HK-2 (cell line): ENCODE measurements around the gene ZCCHC13.
"Not testable (repeated sequence)": the region's sequence is repeated elsewhere in the genome, so short reads cannot be mapped to it uniquely, and the experiment has no call there.

ENCODE experiments used
- DNase-seq: peaks from one replicate; pipeline ENCODE4 v3.0.0-alpha.2; 2018; ENCODE audit not compliant: unreplicated experiment

ZCCHC13 gene

DNA sequence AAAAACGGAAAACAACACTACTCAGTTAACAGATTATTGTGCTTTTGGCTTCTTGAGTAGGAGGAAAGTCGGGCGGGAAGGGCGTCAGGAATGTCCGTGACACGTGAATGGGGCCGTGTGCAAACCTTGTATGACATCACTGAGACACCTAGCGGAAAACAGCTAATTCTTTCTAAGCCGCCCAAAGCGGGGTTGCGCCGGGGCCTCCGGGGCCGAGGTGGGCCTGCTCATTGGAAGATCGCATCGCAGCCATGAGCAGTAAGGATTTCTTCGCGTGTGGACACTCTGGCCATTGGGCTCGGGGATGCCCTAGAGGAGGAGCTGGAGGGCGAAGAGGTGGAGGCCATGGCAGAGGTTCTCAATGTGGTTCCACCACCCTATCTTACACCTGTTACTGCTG lies at the start of gene ZCCHC13:
TSS of gene ZCCHC13 (plus strand) at position 165 of the 400 bp plus-strand sequence. CDS start at position 252, 87 bp downstream.
- no peak for DNase-seq

DNA sequence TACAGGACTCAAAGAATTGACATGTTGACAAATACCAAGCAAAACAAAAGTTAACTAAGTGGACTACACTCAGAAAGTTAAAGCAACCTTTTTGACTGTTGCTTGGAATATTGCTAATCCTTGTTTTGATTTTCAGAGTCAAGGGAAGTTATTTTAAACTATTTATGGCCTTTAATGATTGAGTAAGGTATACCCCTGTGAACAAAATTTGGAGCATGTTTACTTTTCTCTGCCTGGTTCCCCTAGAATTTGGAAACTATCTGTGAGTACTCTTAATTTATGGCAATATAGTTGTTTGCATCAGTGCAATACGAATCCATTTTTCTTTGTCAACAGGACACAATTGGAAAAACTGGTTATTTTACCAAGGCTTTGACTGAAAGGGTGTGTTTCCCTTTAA lies 45.9 kb upstream of the ZCCHC13 start:
- DNase-seq, result not testable (repeated sequence)

DNA sequence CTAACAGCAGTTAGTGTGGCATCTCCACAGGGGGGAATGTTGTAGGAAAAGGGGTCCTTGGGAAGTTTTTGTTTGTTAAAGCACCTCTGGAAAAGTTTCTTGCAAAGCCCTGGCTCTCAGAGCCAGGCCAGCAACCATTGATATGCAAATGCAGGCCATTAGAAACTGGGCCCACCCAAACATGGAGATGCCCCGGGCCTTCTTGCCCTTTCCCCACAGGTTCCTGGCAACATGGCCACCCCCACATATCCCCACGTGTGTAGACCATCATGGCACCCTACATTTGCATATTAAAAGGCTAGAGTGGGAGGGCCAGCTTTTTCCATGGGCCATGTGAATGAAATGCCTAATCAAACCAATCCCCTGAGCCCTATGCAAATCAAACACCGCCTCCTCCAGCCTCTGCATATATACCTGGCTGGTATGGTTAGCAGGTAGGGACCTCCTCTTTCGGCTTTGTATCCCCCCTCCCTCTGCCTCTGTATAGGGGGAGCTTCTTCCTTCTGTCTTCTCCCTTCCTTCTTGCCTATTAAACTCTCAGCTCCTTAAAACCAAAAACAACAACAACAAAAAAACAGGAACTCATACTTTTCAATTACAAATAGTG lies 44.0 kb upstream of the ZCCHC13 start:
- no peak for DNase-seq

DNA sequence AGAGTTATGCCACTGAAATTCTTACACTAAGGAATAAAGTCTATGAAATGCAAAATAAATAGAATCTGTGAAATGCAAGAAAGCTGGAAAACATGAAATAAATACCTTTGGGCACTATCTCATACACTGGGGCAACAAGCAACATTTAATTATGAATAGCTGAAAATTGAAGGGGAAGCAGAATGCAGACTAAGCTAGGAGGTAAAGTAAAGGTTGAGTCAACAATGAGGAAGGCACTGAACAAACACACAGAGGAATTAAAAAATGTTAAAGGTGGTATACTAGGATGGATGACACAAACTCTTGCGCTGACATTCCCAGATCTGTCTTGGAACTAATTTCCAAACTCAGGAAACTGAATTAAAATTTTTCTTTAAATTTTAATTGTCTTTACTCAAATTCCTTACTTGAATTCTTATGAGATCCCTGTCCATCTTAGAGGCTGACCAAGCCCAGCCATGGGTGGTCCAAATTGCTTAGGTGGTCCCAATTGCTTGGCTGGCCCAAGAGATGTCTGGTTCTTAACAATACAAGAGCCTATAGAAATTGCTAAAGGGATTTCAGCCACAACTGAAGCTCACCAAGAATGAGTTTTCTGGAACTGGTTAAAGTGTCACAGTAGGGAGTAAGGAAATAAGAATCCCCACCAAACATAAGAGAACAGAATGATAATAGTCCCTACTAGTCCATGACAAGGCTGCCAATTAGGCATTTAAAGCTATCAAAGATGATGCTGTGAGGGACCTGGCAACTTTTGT lies 41.3 kb upstream of the ZCCHC13 start:
- DNase-seq, result no peak

DNA sequence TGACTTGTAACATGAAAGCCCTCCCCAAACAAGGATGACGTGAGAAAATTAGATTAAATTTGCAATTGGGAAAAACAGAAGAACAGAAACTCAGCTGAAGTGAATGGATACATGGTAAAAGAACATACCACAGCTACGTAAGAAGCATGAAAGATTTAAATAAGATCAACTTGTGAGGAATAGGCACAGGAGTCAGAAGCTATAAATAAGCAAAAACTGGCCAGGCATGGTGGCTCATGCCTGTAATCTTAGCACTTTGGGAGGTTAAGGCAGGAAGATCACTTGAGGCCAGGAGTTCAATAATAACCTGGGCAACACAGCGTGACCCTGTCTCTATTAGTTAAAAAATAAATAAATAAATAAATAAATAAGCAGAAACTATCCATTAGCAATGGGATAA lies 33.6 kb upstream of the ZCCHC13 start:
- DNase-seq, result no peak

DNA sequence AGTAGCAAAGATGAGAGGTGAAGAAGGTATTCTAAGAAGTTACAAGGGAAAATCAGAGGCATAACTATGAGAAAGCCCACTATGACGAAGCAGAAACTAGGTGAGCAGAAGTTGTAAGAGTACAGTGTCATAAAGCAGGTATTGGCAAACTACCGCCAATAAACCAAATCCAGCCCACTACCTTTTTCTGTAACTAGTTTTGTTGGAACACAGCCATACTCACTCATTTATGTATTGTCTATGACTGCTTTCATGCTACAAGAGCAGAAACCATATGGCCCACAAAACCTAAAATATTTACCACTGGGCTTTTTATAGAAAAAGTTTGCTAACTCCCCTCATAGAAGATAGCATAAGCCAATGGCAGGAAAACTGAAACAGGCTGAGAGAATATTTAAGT lies 31.8 kb upstream of the ZCCHC13 start:
- no peak for DNase-seq

DNA sequence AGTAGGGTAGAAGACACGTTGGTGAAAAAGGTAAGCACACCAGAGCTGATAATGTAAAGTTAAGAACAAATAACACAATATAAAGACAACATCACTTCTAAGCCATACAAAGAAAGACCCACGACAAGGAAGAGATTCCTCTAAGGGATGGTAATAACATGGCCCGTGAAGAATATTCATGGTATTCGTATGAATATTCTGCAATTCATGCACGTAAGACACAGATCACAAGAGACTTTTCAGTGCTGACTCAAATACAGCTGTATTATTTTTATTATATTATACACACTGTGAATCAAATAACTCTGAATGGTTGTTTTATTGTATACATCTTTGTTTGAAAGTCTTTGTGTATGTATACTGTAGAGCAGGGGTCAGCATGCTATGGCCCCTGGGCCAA lies 29.5 kb upstream of the ZCCHC13 start:
- no peak for DNase-seq

DNA sequence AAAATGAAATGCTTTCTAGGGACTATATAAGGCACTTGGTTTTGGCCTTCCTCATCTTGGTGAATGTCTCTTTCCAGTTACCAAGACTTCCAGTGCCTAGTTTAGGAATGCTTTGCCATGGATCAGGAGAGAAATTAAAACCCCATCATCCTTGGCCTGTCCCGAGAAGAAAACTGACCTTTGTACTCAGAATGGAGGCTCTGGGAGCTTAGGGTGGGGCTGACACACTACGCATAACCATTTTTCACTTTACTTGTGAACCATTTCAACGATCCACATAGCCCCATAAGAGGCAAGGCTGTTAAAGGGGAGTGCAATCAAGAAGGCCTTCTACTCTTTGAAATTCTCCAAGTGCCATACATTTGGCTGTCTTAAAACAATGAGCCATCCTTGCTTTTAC lies 26.7 kb upstream of the ZCCHC13 start:
- no peak for DNase-seq

DNA sequence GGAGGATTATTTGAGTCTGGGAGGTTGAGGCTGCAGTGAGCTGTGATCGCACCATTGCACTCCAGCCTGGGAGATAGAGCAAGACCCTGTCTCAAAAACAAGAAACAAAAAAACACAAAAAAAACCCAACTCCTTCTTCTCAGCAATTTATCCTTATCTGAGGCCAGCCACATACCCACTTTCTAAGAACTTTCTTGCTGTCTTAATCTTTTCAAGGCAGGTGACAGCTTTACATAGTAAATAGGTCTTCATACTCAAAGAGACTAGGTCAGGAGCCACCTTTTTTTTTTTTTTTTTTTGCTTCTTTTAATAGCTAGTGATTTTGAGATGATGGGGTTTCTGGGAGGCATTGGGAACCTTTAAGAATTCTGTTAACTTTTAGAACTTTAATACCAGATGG lies 26.1 kb upstream of the ZCCHC13 start:
- no peak for DNase-seq

DNA sequence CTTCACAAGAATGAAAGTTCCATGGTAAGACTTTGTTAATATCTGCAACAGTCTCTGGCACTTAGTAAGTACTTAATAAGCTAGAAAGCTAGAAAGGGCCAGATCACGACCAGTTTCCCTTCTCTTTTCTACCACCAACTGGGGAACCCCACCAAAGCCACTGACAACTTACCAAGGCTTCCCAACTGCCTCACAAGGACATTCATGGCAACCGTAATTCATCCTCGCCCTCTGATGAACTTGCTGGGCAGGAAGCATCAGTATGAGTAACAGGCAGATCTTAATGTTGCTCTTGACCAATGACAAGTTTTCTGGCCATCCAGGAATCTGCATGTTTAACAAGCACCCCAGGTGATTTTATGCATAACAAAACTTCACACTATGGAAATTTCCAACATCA lies 23.2 kb upstream of the ZCCHC13 start:
- no peak for DNase-seq

DNA sequence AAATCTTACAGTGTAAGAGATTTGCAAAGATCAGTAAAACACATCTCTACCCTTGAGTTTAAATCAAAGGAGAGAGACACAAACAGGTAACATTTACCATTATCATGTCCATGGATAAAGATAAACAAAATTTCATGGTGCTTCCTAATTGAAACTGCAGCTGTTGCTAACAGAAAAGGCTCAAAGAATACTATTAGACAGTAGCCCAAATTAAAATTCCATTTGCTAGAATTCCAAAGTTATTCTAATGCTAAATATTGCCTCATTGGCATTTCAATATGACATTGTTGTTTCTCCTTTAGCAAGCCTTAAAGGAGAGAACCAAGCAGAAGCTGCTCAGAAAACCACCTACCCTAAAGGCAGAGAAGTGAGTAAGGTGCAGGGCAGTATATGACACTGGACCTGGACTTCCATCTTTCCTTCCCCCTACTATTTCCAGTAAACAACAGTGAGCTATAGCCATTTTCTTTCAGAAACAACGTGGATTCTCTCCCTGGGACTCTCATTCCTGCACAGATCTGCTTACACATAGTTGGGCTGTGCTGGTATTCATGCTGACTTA lies 19.5 kb upstream of the ZCCHC13 start:
- no peak for DNase-seq

DNA sequence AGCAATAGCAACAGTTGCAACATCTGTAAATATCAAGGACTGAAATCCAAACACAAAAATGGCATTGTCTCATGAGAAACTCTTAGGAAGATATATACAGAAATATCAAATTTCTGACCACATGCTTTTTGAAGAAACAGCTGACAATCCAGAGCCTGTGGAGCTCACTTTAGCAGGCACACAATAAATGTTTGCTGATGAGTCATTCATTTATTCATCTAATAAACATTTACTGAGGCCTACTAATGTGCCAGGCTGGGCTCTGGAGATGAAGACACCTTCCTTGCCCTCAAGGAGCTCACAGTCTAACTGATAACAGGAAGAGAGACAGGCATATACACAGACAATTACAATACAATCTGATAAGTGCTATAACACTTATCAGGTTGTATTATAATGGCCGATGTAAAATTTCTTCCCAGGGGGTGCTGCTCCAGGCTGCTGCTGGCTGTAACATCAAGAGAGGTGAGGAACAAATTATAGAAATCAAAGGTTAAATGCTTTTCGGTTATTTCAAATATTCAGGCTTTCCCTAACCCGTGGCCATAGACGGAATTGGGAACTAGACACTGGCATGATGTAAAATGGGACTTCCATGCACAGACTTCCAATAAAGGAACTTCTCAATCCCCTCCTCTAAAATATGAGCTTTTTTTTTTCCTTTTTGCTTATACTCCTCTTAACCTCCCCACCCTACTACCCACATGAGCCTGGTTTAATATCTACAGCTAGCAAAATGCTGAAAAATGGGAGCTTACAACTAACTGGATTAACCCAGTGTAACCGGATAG lies 16.8 kb upstream of the ZCCHC13 start:
- no peak for DNase-seq

DNA sequence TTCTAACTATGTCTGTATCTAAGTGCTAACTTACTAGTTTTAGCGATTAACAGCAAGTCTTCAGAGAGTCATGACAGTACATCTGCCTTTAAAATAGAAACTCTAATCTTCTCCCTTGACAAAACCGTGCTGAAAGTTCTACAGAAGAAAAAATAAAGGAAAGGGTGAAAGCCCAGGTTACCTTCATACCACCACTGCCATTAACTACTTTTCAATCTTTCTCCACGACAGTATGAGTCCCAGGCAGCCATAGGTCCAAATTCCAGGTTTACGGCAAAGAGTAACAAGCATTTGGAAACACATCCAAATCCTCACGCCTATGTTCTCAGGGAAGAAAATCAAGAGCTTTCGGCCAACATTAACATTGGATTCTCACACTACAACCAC lies 12.4 kb upstream of the ZCCHC13 start:
- DNase-seq, result no peak

DNA sequence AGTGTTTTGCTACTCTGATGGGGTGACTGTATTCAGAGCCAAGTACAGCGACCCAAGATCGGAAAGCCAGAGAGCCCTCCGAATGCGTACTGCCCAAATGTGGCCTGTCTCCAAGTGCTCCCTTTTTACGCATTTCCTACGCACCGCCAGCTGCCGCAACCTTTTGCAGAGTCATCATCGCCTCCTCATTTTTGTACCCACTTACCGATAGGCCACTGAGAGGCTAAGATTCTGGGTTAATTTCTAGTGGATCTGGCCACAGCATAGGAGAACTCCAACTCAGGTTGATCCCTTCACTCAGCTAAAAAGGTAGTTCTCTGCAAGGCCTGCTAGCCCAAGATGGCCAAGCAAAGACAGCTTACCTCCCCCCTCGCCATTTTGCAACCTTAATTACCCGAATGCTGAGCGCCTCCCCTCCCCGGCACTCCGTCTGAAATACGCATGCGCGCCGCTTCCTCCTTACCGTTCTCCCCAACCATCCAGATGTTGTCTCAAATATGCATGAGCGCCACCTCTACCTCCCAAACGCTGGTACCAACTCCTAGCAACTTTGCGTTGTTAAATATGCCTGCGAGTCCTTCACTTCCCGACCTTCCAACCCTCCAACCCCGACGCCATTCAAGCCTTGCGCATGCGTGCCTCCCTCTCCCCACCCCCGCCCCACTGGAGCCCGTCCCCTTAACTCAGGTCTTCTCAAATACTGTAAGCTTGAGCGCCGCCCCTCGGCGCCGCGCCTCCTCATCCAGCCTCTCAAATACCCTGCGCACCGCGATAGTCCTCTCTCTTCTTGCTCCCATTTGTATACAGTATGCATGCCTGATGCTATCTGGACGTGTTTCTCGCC lies 11.8 kb upstream of the ZCCHC13 start:
- peak; percentile 86 for DNase-seq

DNA sequence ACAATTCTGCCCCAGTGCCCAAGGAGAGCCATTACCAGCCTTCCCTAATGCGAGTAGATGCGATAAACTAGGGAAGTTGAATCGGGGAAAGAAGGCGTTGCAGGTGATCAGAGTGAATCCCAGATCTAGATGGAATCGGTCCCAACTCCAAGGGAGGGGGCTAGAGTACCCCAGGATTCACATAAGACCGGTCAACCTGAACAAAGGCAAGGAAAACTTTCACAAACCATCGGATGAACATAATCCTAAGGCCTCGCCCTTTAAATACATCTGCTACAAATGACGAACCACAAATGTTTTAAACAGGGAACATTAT lies 11.2 kb upstream of the ZCCHC13 start:
- DNase-seq, result no peak

DNA sequence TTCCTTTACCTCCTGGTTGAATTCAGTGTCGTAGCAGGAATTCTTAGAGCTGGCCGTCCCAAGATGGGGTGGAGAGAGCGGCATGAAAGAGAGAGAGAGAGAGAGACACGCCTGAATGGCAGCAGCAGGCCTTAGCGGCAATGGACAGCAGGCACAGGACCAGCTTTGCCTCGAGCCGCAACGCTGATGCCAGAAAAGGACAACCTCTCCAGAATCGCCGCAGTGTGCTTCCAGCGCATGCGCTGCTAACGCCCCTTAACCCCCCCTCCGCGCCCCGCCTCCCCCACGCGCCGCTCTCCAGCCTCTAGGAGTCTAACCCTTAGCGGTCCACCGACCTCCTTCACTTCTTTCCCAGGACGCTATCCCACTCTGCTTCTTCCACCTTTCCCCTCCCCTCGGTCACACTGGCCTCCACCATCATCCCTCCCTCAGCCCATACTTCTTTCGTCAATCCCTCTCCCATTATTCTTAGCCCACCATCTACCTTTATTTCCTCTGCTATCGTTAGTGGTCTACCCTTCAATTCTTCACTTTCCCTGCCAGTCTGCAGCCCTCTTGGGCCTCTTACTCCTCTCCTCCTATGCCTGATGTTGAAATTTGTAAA lies 10.5 kb upstream of the ZCCHC13 start:
- peak; percentile 75 for DNase-seq

DNA sequence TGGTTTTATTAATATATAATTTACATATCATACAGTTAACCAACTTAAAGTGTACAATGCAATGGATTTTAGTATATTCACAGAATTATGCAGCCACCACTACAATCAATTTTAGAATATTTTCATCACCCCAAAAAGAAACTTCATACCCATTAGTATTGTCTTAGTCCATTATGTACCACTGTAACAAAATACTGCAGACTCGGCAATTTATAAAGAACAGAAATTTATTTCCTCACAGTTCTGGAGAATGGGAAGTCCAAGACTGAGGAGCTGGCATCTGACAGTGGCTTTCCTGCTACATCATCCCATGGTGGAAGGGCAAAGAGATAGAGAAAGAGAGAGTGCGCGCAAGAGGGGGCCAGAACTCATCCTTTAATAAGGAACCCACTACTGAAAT lies 8.9 kb upstream of the ZCCHC13 start:
- DNase-seq, result no peak

DNA sequence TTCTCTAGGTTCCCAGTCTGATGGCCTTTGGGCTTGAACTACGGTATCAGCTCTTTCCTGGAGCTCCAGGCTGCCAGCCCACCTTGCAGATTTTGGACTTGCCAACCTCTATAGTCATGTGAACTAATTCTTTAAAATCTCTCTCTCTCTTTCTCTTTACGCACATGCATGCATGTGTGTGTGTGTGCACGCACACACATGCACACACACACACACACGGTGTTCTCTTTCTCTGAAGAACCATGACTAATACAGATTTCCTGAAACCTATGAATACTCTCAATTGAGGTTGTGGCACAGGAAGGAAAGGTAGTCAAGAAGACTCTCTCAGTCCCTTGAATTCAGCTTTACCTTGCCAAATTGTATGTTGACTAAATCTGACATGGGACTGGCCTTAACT lies 6.2 kb upstream of the ZCCHC13 start:
- DNase-seq, result no peak

DNA sequence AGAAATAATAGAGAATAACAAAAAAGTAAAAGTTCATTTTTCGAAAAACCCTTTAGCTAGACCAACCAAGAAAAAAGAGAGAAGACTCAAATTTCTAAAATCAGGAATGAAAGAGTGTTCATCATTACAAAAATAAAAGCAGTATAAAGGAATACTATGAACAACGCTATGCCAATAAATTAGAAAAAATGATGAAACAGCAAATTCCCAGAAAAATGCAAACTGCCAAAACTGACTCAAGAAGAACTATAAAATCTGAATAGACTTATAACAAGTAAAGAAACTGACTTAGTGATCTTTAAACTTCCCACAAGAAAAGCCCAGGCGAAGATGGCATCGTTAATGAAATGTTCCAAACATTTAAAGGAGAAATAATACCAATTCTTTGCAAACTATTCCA lies 3.1 kb upstream of the ZCCHC13 start:
- DNase-seq, result no peak

DNA sequence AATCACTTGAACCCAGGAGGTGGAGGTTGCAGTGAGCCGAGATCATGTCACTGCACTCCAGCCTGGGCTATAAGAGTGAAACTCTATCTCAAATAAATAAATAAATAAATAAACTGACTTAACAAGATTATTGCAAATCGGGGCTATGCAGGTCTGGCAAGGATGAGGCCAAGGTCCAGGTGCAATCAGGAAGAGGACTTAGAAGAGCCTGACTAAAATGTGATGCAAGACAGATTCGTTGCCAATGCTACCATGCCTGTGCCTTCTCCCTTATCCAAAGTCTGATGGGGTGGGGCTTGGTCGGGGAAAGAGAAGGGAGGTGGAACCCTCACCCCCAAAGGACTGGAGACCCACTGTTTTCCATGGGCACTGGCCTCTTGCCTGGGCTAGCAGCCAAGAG lies 14.7 kb downstream of the ZCCHC13 start:
- DNase-seq, result no peak

DNA sequence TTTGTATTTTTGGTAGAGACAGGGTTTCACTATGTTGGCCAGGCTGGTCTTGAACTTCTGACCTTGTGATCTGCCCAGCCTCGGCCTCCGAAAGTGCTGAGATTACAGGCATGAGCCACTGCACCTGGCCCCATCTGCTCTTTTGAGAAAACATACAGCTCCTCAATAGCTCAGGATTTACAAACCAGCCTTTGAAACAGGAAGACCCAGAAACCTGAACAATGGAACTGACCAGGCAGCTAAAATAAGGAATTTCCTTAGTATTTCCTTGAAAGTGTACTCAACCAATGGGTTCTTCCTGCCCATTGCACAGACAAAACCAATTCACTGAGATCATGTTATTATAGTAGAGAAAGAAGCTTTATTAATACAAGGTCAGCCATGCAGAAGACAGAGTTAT lies 15.3 kb downstream of the ZCCHC13 start:
- DNase-seq, result not testable (repeated sequence)
